Activated CD8-positive, alpha-beta memory T cell treated with anti-CD3 and anti-CD28 coated beads, Interleukin-2, amount 10 ng/mL, durations not matched to agents 7 days and 5 days (primary cell): ENCODE measurements around the gene MYO15A. TPM values are rescaled to one million over a fixed set of nuclear protein-coding genes. Genes with fewer than 3 reads are reported as not detected.
A peak's percentile ranks its signal among the peaks of the same experiment; 100 is the strongest.

Source experiments
- ATAC-seq: fragments of 150-1000 bp; cut with Tn5 transposase; one replicate; pipeline ENCODE4 v1.10.0; 2021; ENCODE audit warnings: moderate library complexity
- CTCF ChIA-PET: fragments of 350-600 bp; sonication (Branson Sonifier 250); formaldehyde crosslinking; loops from one replicate; lab custom pipeline; 2021; ENCODE audit warnings: antibody characterized with exemption; lab: Charles Lee
- DNase-seq: peaks from one replicate; pipeline ENCODE4 v3.0.0-alpha.2; 2020
- H3K27ac Mint-ChIP-seq: one replicate; pipeline ENCODE4 v1.8.0; 2021; ENCODE audit warnings: mild to moderate bottlenecking, mixed read lengths
- H3K27me3 Mint-ChIP-seq: one replicate; pipeline ENCODE4 v1.8.0; 2021; ENCODE audit warnings: mixed read lengths
- H3K36me3 Mint-ChIP-seq: one replicate; pipeline ENCODE4 v1.8.0; 2021; ENCODE audit warnings: mild to moderate bottlenecking, mixed read lengths
- H3K4me1 Mint-ChIP-seq: one replicate; pipeline ENCODE4 v1.8.0; 2021; ENCODE audit warnings: mixed read lengths
- H3K4me3 Mint-ChIP-seq: one replicate; pipeline ENCODE4 v1.8.0; 2021; ENCODE audit warnings: mild to moderate bottlenecking, moderate library complexity, mixed read lengths
- H3K9me3 Mint-ChIP-seq: one replicate; pipeline ENCODE4 v1.8.0; 2022; ENCODE audit warnings: low read depth, mixed read lengths
- total RNA-seq, 2 experiments: library from RNA; stranded (reverse); gene quantifications; one replicate each; pipeline ENCODE4 v1.2.3, GENCODE V29; 2021

Gene MYO15A
- total RNA-seq, 2 experiments from 2014 or later, result 0.82 to 1.2 TPM

DNA sequence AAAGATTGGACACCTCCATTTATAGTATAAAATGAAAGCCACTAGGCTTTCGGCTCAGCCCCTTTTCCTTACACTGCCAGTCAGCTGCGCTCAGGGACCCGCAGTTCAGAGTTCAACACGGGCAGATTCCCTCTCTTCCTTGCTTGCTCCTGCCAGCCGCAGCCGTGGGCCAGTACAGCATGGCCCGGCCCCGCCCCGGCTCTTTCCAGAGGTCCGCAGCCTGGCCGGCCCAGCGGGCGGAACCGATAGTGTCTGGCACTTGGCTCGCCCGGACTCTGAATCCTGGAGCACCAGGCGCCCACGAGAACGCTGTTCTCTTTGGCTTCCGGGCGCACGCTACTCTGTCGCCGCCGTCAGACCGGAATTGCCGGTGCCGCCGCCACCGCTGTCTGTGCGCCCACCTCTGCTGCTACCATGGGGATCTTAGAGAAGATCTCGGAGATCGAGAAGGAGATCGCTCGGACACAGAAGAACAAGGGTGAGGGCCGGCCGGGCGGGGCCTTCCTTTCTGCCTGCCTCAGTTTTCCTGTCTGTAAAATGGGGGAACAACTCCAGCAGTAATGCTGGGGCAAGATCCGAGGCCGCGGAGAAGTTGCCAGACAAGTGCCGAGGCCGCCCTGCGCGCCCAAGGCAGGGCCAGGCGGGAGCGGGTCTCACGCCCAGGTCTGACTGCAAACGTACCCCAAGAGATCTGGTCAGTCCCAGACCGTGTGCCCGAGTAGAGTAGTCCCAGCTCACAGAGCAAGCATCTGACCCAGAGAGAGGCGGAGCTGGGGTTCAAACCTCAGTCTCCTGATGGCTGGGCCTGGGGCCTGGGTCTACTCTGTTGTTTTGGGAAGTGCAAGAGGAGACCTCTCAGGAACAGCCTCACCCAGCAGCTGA lies 20.7 kb upstream of the MYO15A start, which contains the start of gene DRG2:
DRG2 (plus strand) TSS at position 339 of the 882 bp plus-strand sequence; CDS start at position 415, 76 bp downstream.
- H3K36me3 Mint-ChIP-seq, result peaks cover 2% of the 10 kb centered on the region
- no peaks in the 10 kb centered on the region for H3K27me3 Mint-ChIP-seq
- CTCF ChIA-PET, result interaction anchor here (1.2 to 1.4 kb wide), 2 partner anchors 19 to 50 kb away, joined by 3 to 4 read pairs; no protein-coding TSS in a partner anchor
- peak within 1 kb of the TSS; percentile 99 for H3K4me3 Mint-ChIP-seq
- peaks cover 25% of the 10 kb centered on the region for H3K4me1 Mint-ChIP-seq
- peak; percentile 95 for ATAC-seq
- H3K27ac Mint-ChIP-seq, result peak within 1 kb of the TSS; percentile 96
- no peaks in the 10 kb centered on the region for H3K9me3 Mint-ChIP-seq
- DNase-seq, result peak; percentile 91

DNA sequence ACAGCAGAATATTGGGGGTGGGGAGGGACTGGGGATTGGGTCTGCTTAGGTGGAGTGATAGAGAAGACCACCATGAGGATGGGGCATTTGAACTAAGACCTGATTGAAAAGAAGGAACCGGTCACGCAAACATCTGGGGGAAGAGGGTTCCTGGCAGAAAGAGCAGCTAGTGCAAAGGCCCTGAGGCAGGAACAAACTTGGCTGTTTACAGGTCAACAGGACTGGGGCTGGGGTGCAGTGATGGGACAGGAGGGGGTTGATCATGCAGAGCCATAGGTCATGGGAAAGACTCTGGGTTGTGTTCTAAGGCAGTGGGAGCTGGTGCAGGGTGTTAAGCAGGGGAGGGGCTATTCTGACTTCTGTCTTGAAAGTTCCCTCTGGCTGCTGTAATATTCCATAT lies 18.9 kb upstream of the MYO15A start:
- H3K4me1 Mint-ChIP-seq, result peaks cover 25% of the 10 kb centered on the region
- H3K4me3 Mint-ChIP-seq, result peak overlapping the region; percentile 99
- no peaks in the 10 kb centered on the region for H3K27me3 Mint-ChIP-seq
- CTCF ChIA-PET, result no interaction called here
- H3K27ac Mint-ChIP-seq, result peak overlapping the region; percentile 13
- DNase-seq (no peak), ATAC-seq (no peak)
- no peaks in the 10 kb centered on the region for H3K9me3 Mint-ChIP-seq
- H3K36me3 Mint-ChIP-seq, result peaks cover 10% of the 10 kb centered on the region

DNA sequence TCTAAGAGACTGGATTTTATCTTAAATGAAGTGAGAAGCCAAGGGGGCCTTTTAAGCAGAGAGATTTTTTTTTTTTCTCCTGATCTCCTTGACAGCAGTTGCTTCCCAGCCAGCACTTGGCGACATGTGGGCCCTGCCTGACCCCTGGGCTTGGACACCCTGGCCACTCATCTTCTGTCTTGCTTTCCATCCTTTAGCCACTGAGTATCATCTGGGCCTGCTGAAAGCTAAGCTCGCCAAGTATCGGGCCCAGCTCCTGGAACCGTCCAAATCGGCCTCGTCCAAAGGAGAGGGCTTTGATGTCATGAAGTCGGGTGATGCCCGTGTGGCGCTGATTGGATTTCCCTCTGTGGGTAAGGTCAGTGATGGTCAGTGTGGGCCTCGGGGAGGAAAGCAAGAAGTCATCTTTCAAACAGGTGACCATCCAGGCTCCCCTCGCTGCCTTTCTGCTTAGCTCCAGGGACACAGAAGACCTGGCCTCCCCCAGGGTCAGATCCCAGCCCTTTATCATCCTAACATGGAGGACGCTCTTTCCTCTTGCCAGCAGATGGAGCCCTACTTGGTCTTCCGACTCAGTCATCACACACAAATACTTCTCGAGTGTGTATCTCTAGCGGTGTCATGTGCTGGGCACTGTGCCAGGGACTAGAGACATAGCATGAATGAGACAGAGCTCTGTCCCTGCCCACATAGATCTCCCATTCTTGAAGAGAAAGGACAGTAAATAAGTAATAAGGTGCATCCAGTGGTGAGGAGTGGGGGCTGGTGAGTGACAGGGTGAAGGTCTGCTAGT lies 14.7 kb upstream of the MYO15A start:
- H3K4me1 Mint-ChIP-seq, result peaks cover 11% of the 10 kb centered on the region
- no peak overlapping the region for H3K4me3 Mint-ChIP-seq
- no peaks in the 10 kb centered on the region for H3K9me3 Mint-ChIP-seq
- ATAC-seq (no peak), DNase-seq (no peak)
- no peak overlapping the region for H3K27ac Mint-ChIP-seq
- no peaks in the 10 kb centered on the region for H3K27me3 Mint-ChIP-seq
- peaks cover 19% of the 10 kb centered on the region for H3K36me3 Mint-ChIP-seq
- CTCF ChIA-PET, result no interaction called here

DNA sequence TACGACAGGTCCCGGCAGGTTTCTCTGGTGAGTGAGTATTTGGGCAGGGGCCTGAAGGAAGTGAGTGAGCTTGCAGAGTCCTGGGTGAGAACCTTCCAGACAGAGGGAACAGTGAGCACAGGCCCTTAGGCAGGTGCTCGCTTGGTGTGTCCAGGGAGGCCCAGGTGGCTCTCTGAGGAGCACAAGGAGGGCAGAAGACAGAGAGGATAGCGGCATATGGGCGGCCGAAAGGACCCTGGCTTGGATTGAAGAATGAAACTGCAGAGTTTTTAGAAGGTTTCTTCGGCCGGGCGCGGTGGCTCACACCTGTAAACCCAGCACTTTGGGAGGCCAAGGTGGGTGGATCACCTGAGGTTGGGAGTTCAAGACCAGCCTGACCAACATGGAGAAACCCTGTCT lies 14.1 kb upstream of the MYO15A start:
- H3K27ac Mint-ChIP-seq, result no peak overlapping the region
- peaks cover 5% of the 10 kb centered on the region for H3K4me1 Mint-ChIP-seq
- H3K36me3 Mint-ChIP-seq, result peaks cover 21% of the 10 kb centered on the region
- ATAC-seq (no peak), DNase-seq (no peak)
- CTCF ChIA-PET, result no interaction called here
- H3K9me3 Mint-ChIP-seq, result no peaks in the 10 kb centered on the region
- H3K27me3 Mint-ChIP-seq, result no peaks in the 10 kb centered on the region
- H3K4me3 Mint-ChIP-seq, result no peak overlapping the region

DNA sequence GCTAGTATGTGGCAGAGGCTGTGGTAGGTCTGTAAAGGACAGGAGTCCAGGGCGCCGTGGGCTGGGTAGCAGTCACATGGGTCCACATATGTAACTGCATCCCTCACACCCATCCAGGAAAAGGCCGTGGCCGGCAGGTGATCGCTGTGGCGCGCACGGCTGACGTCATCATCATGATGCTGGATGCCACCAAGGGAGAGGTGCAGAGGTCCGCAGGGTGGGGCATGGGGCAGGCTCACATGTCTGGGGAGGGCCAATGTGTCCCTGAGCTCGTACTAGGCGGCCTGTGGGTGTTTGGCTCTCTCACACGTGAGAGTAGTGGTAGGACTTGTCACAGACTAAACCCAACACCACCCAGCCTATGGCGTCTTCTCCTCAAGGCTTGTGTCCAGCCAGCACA lies 9.0 kb upstream of the MYO15A start:
- Mint-ChIP-seq H3K4me3 (no peak overlapping the region), H3K4me1 (no peaks in the 10 kb centered on the region), H3K27me3 (no peaks in the 10 kb centered on the region), H3K9me3 (no peaks in the 10 kb centered on the region), H3K36me3 (peaks cover 12% of the 10 kb centered on the region), H3K27ac (no peak overlapping the region)
- ATAC-seq (no peak), DNase-seq (no peak)
- CTCF ChIA-PET, result no interaction called here

DNA sequence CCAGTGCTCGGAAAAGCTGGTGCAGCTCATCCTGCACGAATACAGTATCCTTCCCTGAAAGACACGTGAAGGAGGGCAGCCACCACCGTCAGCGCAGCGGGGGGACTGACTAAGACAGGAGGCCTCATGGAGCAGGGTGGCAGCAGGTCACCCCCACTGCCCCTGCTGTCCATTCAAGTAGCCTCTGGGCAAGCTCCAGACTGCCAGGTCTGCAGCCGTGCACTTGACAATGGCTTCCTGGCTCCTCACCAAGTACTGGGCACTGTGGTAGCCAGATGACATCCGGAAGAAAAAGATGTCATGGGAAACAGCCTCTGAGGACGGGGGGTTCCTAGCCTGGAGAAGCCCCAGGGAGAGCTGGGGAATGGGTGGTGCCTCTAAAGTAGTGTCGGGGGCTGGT lies 7.9 kb upstream of the MYO15A start:
- Mint-ChIP-seq H3K27me3 (no peaks in the 10 kb centered on the region), H3K4me1 (no peaks in the 10 kb centered on the region)

DNA sequence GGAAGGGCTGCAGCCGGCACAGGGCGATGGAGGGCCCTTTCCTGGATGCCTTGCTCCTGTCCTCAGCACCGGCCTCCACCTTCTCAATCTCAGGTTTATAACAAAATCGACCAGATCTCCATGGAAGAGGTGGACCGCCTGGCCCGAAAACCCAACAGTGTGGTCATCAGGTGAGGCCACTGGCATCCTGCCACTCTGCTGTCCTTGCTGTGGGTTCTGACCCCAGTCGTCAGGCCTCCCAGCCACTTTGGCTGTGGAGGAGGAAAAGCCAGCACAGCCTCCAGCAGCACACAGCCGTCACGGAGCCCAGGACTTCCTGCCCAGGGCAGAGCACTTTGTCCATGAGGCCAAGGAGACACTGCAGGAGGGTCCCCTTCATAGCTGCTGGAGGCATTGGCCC lies 6.7 kb upstream of the MYO15A start:
- peaks cover 4% of the 10 kb centered on the region for H3K36me3 Mint-ChIP-seq
- no peak for ATAC-seq

More for the DNA sequence above, 7.9 kb upstream of the MYO15A start:
- ATAC-seq, result no peak
- Mint-ChIP-seq H3K4me3 (no peak overlapping the region), H3K36me3 (peaks cover 11% of the 10 kb centered on the region), H3K9me3 (no peaks in the 10 kb centered on the region), H3K27ac (no peak overlapping the region)
- DNase-seq, result no peak
- CTCF ChIA-PET, result no interaction called here

DNA sequence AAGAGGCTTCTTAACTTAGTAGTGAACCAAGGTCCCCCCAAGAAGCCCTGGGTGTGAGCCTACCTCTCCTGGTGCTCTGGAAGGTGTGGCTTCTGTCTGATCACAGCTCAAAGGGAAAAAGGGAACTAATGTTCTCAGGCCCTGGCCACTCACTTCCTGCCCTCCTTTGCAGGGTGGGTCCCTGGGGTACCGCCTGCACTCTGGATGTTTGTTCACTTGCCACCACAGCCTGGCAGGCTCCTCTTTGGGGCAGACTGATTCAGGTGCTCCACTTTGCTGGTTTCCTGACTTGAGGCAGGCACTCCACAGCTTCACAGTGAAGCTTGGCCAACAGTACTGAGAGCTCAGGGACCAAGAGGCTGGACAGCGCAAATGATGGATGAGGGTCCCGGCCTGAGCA lies 5.9 kb upstream of the MYO15A start:
- Mint-ChIP-seq H3K27me3 (no peaks in the 10 kb centered on the region), H3K4me1 (no peaks in the 10 kb centered on the region), H3K27ac (no peak overlapping the region), H3K9me3 (no peaks in the 10 kb centered on the region), H3K36me3 (peaks cover 7% of the 10 kb centered on the region), H3K4me3 (no peak overlapping the region)
- DNase-seq, result no peak
- CTCF ChIA-PET, result no interaction called here
- ATAC-seq, result no peak

More for the DNA sequence above, 6.7 kb upstream of the MYO15A start:
- H3K27ac Mint-ChIP-seq, result no peak overlapping the region
- no peaks in the 10 kb centered on the region for H3K27me3 Mint-ChIP-seq
- no peak for DNase-seq
- H3K9me3 Mint-ChIP-seq, result no peaks in the 10 kb centered on the region
- no peaks in the 10 kb centered on the region for H3K4me1 Mint-ChIP-seq
- CTCF ChIA-PET, result no interaction called here
- no peak overlapping the region for H3K4me3 Mint-ChIP-seq

DNA sequence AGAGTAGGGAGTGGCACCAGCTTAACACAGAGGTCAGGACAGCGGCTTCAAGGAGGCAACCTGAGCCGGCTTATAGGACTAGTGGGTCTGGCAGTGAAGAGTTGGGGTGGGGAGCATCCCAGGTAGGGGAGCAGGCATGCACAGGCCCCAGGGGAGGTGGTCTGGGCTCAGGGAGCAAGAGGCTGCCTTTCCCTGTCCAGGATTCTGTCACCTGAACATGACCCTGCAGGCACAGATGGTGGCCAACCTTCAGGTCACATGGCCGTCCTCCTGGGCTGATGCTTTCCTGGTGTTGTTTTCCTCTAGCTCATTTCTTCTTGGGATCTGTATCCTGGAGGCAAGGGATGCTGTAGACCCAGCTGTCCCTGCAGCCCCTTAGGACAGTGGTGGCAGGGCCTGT lies 3.5 kb upstream of the MYO15A start:
- H3K27me3 Mint-ChIP-seq, result no peaks in the 10 kb centered on the region
- no peak overlapping the region for H3K4me3 Mint-ChIP-seq
- no peaks in the 10 kb centered on the region for H3K4me1 Mint-ChIP-seq
- CTCF ChIA-PET, result no interaction called here
- H3K9me3 Mint-ChIP-seq, result no peaks in the 10 kb centered on the region
- ATAC-seq (no peak), DNase-seq (no peak)
- H3K27ac Mint-ChIP-seq, result no peak overlapping the region
- H3K36me3 Mint-ChIP-seq, result peaks cover 4% of the 10 kb centered on the region

DNA sequence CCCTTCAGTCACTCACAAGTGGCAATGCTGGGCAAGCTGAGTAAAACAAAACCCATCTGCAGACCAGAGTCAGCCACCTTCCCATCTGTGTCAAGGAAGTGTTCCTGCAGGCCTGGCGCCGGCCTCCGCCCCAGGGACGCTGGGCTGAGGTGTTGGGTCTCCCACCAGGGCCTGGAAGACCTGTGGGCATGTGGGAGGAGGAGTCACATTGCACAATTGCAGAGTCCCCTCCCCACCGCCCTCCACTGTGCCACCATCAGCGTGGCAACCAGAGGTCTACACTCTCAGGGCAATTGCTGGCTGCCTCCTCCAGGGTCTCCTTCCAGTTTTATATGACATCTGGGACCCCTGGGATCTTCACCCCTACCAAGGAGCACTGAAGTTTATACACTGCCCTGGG lies 3.0 kb upstream of the MYO15A start:
- Mint-ChIP-seq H3K27me3 (no peaks in the 10 kb centered on the region), H3K36me3 (peaks cover 4% of the 10 kb centered on the region), H3K27ac (no peak overlapping the region), H3K9me3 (no peaks in the 10 kb centered on the region), H3K4me1 (no peaks in the 10 kb centered on the region), H3K4me3 (no peak overlapping the region)
- no peak for ATAC-seq
- no peak for DNase-seq
- CTCF ChIA-PET, result no interaction called here

DNA sequence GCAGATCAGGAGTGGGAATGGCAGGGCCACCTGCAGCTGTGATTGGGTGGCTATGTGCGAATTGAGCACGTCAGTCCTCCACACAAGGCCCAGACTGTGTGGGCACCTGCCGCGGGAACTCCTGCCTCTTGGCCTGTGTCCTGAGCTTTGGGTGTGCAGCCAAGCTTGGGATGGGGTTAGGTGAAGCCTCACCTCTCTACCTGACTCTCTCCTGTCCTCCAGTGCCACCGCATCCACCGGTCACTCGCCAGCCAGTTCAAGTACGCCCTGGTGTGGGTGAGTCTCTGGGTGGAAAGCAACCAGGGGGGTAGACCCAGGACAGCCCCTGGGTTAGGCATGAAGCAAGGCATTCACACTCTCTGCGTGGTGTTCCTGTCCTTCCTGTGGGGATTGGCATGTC lies 2.3 kb upstream of the MYO15A start:
- Mint-ChIP-seq H3K9me3 (no peaks in the 10 kb centered on the region), H3K27ac (no peak overlapping the region), H3K4me1 (no peaks in the 10 kb centered on the region), H3K4me3 (no peak overlapping the region), H3K36me3 (peaks cover 4% of the 10 kb centered on the region), H3K27me3 (no peaks in the 10 kb centered on the region)
- ATAC-seq (no peak), DNase-seq (no peak)
- CTCF ChIA-PET, result no interaction called here

DNA sequence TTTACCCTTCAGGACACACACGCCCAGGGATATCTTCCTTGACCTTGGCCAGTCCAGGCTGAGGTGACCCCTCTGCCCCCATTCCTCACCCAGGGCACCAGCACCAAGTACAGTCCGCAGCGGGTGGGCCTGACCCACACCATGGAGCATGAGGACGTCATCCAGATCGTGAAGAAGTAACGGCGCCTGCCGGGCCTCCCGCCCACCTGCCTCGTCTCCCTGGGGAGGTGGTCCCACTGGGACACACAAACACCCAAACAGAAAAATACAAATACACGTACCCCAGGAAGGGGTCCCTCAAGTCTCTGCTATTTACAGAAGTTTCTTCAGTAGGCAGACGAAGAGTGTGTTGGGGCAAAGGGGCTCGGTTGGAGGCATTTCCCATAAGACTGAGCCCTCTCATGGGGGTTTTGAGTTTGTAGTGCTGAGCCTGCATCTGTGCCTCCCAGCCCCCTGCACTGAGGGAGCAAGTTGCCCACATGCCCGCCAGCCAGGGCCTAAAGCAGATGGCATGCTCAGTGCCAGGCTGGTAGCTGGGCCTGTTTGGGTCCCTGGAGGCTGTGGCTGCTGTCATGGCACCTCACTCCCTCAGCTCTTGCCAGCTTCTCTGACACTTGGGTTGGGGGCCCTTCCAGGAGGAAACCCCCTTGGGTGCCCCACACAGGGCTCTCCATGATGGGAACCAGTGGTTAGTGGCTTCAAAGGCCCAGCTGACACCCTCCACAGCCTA lies 1.3 kb upstream of the MYO15A start:
- peaks cover 4% of the 10 kb centered on the region for H3K36me3 Mint-ChIP-seq
- DNase-seq, result no peak
- H3K4me3 Mint-ChIP-seq, result no peak overlapping the region
- H3K27me3 Mint-ChIP-seq, result no peaks in the 10 kb centered on the region
- no peak for ATAC-seq
- no peaks in the 10 kb centered on the region for H3K4me1 Mint-ChIP-seq
- CTCF ChIA-PET, result interaction anchor here (0.7 kb wide), 1 partner anchor 965 kb away, joined by 3 read pairs; no protein-coding TSS in a partner anchor
- H3K27ac Mint-ChIP-seq, result no peak overlapping the region
- no peaks in the 10 kb centered on the region for H3K9me3 Mint-ChIP-seq

DNA sequence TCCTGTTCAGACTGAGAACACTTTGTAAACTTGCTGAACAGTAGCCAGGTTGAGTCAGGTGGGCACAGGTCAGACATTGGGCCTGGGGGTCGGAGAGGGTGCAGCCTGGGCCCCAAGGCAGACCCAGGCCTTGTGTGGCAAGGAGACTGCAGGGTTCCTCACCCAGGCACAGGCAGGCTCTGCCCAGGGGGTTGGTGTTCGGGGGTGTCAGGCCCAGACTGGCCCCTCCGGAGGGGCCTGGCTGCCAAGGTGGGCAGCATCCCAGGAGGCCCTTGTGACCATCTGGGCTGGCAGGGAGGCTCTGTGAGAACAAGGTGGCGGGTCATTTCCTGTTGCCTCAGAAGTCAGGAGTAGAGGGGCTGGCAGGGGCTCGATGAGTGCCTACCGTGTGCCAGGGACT lies 585 bp upstream of the MYO15A start:
- H3K36me3 Mint-ChIP-seq, result peaks cover 4% of the 10 kb centered on the region
- CTCF ChIA-PET, result no interaction called here

More for the DNA sequence above, 585 bp upstream of the MYO15A start:
- H3K27me3 Mint-ChIP-seq, result no peaks in the 10 kb centered on the region
- no peaks in the 10 kb centered on the region for H3K9me3 Mint-ChIP-seq
- no peak overlapping the region for H3K27ac Mint-ChIP-seq
- H3K4me1 Mint-ChIP-seq, result no peaks in the 10 kb centered on the region
- no peak for DNase-seq
- H3K4me3 Mint-ChIP-seq, result no peak overlapping the region
- ATAC-seq, result no peak
